Measurements from ENCODE around the gene RAB17.

RAB17 gene

GRCh38 chr2:237566401-237567235, 23.9 kb downstream of the RAB17 start, which contains the start of gene PRLH:
Gene PRLH, plus strand, starts transcription at chr2:237566574. Its CDS starts 0 bp downstream, at chr2:237566574.
- no peak for ATAC-seq (ENCODE audit: insufficient read depth, low read depth)
- Histone ChIP-seq H3K4me3 (ENCODE audit: low read depth in 1 of 2, low read length in 2 of 2) (no peak within 1 kb of the TSS), H3K36me3 (ENCODE audit: insufficient read depth, low read length) (no peaks in the 10 kb centered on the region), H3K79me2 (ENCODE audit: insufficient read depth, low read length) (no peaks in the 10 kb centered on the region), H3K27me3 (ENCODE audit: insufficient read depth, low read length, poor library complexity) (no peaks in the 10 kb centered on the region), H3K9ac (ENCODE audit: low read depth, low read length) (no peak within 1 kb of the TSS), H3K9me3 (ENCODE audit: insufficient read depth, low read length, severe bottlenecking) (no peaks in the 10 kb centered on the region), H2AFZ (ENCODE audit: low read depth, low read length) (no peak within 1 kb of the TSS), H3K4me1 (ENCODE audit: insufficient read depth, low read length) (no peaks in the 10 kb centered on the region), H3K27ac (ENCODE audit: low read length) (no peak within 1 kb of the TSS), H4K20me1 (ENCODE audit: insufficient read depth, low read length) (no peaks in the 10 kb centered on the region), H3K4me2 (ENCODE audit: insufficient read depth, low read length) (no peak within 1 kb of the TSS)
- no peak for TF ChIP-seq CTCF (IDR thresholded peaks at IDR 0.05; ENCODE audit: borderline replicate concordance, extremely low read depth, low read length, poor library complexity, severe bottlenecking)
- no peak for TF ChIP-seq EZH2 (IDR thresholded peaks at IDR 0.05; ENCODE audit: borderline replicate concordance, low read depth, low read length, severe bottlenecking)
- DNase-seq: no peak

GRCh38 chr2:237565974-237566373, 24.6 kb downstream of the RAB17 start:
- Histone ChIP-seq H4K20me1 (ENCODE audit: insufficient read depth, low read length) (no peaks in the 10 kb centered on the region), H3K4me2 (ENCODE audit: insufficient read depth, low read length) (no peak overlapping the region), H3K4me3 (ENCODE audit: low read depth in 1 of 2, low read length in 2 of 2) (no peak overlapping the region), H3K27ac (ENCODE audit: low read length) (no peak overlapping the region), H3K9ac (ENCODE audit: low read depth, low read length) (no peak overlapping the region), H3K27me3 (ENCODE audit: insufficient read depth, low read length, poor library complexity) (no peaks in the 10 kb centered on the region), H3K79me2 (ENCODE audit: insufficient read depth, low read length) (no peaks in the 10 kb centered on the region), H3K9me3 (ENCODE audit: insufficient read depth, low read length, severe bottlenecking) (no peaks in the 10 kb centered on the region), H3K4me1 (ENCODE audit: insufficient read depth, low read length) (no peaks in the 10 kb centered on the region), H3K36me3 (ENCODE audit: insufficient read depth, low read length) (no peaks in the 10 kb centered on the region), H2AFZ (ENCODE audit: low read depth, low read length) (no peak overlapping the region)
- no peak for DNase-seq
- no peak for TF ChIP-seq CTCF (IDR thresholded peaks at IDR 0.05; ENCODE audit: borderline replicate concordance, extremely low read depth, low read length, poor library complexity, severe bottlenecking)
- no peak for TF ChIP-seq EZH2 (IDR thresholded peaks at IDR 0.05; ENCODE audit: borderline replicate concordance, low read depth, low read length, severe bottlenecking)
- ATAC-seq (ENCODE audit: insufficient read depth, low read depth): no peak

GRCh38 chr2:237564526-237565131, 25.9 kb downstream of the RAB17 start:
- TF ChIP-seq EZH2 (IDR thresholded peaks at IDR 0.05; ENCODE audit: borderline replicate concordance, low read depth, low read length, severe bottlenecking) (no peak), CTCF (IDR thresholded peaks at IDR 0.05; ENCODE audit: borderline replicate concordance, extremely low read depth, low read length, poor library complexity, severe bottlenecking) (no peak)
- Histone ChIP-seq H3K4me1 (ENCODE audit: insufficient read depth, low read length) (no peaks in the 10 kb centered on the region), H3K4me3 (ENCODE audit: low read depth in 1 of 2, low read length in 2 of 2) (no peak overlapping the region)

More at GRCh38 chr2:237564526-237565131, 25.9 kb downstream of the RAB17 start:
- Histone ChIP-seq H3K79me2 (ENCODE audit: insufficient read depth, low read length) (no peaks in the 10 kb centered on the region), H3K27ac (ENCODE audit: low read length) (no peak overlapping the region), H3K9me3 (ENCODE audit: insufficient read depth, low read length, severe bottlenecking) (no peaks in the 10 kb centered on the region), H2AFZ (ENCODE audit: low read depth, low read length) (no peak overlapping the region), H3K4me2 (ENCODE audit: insufficient read depth, low read length) (no peak overlapping the region), H3K36me3 (ENCODE audit: insufficient read depth, low read length) (no peaks in the 10 kb centered on the region), H3K27me3 (ENCODE audit: insufficient read depth, low read length, poor library complexity) (no peaks in the 10 kb centered on the region), H4K20me1 (ENCODE audit: insufficient read depth, low read length) (no peaks in the 10 kb centered on the region), H3K9ac (ENCODE audit: low read depth, low read length) (no peak overlapping the region)
- ATAC-seq (ENCODE audit: insufficient read depth, low read depth) (no peak), DNase-seq (no peak)

Data from DND-41 (cell line).